ENCODE measurements around the gene MARCHF10.
"Not testable (repeated sequence)": the region's sequence is repeated elsewhere in the genome, so short reads cannot be mapped to it uniquely, and the experiment has no call there.

The MARCHF10 gene

DNA sequence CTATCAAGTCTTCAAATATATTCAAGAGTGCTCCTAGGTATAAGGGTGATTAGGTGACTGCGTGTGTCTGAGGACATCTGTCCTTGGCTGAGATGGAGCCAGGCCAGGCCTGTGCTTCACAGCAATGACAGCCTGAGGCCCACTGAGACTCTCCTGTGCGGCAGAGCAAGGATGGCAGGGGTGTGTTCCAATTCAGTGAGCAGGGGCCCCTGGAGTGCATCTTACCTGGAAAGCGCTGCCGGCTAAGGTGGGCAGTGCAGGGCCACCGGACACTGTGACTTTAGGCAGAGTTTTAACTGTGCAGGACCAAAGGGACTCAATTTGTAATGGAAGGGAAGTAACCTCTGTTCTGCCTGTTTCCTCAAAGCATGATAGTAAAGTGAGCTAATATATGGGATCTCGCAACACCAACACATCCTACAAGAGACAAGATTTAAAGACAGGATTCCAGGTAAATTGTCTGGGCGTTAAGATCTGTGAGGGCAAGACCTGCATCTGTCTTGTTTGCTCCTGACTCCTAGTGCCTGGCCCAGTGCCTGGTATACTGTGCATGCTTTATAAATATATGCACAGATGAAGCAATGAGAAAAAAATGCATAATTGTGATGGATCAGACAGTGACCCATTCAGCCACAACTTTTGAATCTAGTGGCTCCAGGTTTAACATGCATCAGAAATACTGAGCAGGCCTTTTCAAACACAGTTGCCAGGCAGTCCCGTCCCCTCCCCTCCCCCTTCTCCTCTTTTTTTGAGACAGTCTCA lies 93.9 kb downstream of the MARCHF10 start:
- DNase-seq = no peak

DNA sequence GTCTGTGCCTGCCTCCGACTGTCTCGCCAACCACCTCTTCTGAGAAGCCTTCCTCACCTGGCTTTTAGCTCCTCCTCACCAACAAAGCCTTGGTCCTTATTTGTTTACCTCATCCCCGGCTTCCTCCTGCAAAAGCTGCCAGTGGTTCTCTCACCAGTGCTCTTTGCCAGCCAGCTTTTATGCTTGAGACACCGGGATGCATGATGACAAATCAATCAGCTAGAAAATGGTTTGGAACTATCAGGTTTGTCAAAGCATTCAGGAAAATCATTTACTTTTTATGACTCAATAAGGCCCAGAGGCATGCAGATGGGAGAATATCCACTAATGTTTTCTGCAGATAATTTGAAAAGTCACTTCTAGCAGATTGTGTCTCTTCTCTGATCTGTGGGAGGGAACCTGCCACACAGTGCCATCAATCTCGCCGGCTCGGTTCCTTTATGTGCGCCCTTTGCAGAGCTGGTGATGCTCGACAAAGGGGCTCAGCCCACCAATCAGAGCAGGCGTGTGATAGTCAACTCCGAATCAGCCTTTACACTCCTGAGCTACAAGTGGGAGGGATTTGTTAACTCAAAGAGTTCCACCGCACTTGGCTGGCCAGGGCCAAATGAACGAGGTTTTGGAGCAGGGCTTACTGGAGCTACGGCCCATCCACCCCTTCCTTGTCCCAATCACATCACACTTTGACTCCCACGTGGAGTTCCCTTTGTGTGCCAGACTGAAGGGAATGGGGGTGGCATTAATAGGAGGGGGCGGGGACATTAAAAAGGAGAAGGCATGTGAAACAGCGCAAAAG lies 94.8 kb downstream of the MARCHF10 start:
- DNase-seq = no peak

DNA sequence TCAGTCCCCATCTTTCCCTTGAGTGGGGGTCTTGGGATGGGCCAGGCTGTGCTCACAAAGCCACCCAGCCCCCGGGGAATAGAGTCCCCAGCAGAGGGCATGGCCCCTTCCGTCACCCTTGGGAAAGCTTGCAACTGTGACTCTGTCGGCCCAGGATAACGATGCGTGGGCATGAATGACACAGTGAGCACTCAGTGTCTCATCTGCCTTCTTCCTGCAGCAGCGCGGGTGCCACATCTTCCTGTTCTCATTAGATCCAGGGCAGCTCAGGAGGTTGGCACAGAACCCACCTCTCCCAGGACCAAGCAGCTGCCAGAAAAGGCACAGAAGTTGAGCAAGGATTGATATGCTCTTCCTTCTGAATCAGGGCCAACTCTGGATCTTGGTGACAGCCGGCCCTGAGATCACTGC lies 95.9 kb downstream of the MARCHF10 start:
- no peak for DNase-seq

DNA sequence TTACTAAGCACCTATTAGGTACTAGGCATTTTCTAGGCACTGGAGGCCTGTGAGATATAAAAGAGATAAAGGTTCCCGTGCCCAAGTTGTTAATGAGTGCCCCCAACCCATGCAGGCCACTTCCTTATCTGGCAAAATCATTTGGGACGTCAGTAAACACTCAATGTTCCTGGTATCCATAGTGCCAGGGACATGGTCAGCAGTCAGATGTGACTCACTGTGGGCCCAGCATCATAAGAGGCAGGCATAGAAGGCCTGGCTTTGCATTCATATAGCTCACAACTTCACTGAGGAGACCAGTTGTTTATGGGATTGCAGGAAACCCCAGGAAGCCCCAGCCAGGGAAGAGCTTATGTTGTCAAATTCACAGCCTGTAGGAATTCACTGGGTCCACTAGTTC lies 99.5 kb downstream of the MARCHF10 start:
- no peak for DNase-seq

DNA sequence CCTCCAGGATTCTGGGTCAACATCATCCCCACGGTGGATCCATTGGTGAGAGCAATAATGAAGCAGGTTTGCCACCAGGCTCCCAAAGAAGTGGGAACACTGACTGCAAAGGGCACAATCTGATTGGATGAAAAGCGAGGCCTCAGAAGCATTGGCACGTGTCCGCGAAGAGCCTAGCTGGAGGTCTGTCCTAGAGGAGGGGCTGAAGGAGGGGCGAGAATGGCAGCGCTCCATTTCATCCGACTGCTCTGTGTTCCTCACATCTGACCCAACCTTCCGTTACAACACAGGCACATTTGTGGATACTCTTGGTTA lies 100.7 kb downstream of the MARCHF10 start:
- no peak for DNase-seq

DNA sequence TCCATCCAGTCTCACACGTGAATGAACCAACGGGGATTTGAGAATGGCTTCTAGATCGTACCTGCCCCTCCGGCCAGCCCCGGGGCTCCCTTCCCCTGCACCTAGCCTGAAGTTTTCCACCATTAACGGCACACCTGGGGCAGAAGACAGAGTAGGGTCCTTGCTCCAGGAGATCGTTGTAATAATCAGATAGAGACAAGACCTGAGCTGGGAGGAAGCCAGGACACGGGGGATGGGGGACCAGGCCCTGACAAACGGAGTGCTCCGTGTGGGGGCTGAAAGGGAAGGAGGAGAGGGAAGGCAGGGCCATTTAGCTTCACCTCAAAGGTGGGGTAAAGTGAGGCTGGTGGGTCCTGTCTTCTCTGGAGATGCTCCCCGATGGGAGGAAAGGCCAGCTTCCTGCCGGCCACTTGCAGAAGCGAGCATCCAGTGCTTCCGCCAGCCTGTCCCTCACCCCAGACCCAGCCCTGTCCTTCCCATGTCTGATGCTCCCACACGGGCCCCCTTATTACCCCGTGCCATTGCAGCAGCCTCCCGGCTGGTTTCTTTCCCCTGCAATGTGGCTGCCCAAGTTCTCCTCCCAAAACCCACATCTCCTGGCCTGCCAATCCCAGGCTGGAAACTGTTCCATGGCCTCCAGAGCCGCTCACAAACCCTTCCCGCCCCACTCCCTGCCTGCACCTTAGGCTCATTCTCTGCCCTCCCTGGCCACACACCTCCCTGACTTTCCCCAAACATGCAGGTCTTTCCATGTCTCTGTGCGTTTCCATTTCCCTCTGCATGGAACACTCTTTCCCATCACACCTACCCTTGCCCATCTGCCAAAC lies 101.3 kb downstream of the MARCHF10 start:
- DNase-seq = no peak

DNA sequence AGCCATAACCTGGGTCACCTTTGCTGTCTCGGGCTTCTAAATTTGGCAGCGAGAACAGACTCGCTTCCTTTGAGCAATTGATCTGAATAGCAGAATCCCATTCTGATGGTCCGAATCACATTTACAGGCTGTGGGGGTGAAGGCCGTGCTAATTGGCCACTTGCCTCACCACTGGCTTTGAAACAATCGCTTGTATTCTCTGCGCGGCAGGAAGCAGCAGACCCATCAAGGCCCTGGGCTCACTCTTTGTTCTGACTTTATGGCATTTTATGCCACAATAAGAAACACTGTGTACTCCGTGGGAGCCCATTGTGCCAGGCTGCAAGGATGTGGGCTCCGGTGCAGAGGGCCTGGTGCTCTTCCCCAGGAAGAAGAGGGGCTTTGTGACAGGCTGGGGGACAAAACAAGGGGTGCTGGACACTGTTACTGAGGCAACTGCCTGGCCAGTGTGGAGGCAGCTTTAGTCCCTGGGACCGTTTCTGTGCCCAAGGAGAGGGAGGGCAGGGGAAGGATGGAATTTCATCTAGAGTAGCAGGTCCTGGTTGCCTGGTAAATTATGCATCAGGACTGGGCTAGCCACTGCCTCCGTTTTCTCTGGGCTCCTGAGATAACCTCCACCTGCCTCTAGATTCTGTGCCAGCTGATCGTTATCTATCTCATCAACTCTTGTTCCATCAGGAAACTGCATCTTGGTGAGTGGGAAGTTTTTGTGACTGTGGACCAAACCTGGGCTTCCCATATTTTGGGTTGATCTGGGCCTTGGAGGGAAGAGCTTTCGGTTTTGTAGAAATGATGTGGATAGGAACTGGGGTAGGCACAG lies 102.1 kb downstream of the MARCHF10 start:
- no peak for DNase-seq

DNA sequence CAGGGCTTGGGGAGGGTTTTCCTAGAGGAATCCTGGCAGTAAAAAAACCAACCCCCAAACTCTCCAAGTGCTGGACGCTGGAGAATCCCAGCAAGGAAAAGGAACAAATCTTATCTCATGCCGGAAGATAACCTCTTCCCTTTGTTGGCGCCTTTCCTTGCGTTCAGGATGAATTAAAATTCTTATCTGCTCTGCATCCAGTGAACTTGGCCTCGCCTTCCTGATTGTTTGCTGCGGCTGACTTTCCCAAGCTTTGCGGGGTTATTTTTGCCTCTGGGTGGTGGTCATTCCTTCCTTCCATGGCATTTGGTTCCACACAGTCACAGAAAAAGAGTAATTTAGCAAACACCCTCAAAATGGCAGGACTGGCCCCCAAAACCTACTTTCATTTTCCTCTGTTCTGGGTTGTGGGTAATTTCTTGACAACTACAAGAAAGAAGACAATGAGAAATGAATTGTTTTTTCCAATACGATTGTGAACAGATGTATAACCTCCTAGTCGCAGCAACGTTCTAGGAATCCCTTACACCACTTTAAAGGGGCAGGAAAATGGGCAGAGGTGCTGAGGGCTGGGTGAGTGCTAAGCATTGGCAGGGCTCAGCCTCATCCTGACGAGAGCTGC lies 102.8 kb downstream of the MARCHF10 start:
- DNase-seq = no peak

DNA sequence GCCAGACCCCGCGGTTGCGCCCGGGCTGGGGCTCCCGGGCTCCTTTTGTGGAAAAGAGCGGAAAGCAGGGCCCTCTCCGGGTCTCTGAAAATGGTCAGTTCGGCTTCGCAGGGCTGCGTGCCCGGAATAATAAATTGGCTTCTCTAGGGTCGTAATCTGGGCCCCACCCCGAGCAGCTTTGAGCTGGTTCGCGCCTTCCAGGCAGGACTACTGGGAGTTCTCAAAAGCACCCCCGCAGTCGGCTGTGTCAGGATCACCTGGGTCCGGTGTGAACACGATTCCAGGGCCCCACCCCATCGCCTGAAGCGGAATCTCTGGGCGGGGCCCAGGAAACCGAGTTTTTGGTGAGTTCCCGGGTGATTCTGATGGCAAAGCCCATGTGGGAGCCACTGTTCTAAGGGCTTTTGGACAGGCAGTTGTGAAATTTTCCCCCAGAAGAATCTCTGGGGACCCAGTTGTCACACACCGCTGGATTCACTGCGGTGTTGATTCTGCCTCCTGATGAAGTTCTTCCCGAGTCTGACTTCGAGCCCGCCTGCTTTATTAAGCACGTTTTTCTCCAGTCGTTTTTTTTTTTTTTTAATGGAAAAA lies 103.6 kb downstream of the MARCHF10 start:
- DNase-seq = peak; percentile 3

DNA sequence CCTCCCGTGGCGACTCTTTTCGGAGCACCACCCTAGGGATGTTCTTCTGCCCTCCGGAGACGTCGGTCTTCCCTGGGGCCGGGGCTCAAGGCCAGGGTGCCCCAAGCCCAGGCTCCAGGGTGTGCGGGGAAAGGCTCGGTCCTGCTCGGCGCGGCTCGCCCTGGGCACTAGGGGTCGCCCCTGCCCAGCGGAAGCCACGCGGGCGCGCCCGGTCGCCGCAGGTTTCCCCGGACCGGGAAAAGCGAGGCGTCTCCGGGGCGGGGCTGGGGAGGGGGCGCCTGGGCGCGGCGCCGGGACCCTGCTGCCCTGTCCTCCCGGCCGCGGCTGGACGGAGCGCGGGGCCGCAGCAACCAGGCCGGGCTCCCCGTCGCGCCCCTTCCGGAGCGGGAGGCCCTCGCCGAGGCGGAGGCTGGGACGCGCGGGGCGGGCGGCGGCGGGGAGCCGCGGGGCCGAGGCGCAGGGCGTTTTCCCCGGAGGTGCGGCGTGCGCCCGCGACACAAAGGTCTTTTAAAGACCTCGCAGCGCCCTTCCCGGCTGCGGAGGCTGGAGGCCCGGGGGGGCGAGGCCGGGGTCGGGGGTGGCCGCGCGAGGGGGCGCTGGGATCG lies 104.2 kb downstream of the MARCHF10 start:
- peak; percentile 66 for DNase-seq

DNA sequence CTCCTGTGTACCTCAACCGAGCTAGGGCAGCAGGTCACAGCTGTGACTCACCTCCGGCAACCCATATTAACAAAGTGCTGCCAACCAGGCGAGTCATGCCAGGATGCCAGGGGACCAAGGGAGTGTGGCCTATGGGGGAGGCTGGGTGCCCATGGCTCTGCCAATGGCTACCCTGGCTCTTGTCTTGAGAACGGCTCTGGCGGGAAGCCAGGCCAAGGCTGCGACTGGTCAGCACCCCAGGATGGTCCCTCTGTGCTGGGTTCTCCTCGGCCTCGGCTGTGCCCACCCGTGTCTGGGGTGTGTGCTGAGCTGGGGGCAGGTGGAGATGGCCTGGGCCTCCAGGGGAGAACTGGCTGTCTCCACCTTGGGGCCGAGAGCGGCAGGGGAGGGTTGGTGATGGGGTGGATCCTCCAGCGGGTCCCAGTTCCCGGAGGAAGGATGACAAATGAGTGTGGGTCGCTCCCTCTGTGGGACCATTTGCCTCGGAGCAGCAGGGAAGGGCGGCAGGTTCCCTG lies 104.8 kb downstream of the MARCHF10 start:
- DNase-seq = no peak

DNA sequence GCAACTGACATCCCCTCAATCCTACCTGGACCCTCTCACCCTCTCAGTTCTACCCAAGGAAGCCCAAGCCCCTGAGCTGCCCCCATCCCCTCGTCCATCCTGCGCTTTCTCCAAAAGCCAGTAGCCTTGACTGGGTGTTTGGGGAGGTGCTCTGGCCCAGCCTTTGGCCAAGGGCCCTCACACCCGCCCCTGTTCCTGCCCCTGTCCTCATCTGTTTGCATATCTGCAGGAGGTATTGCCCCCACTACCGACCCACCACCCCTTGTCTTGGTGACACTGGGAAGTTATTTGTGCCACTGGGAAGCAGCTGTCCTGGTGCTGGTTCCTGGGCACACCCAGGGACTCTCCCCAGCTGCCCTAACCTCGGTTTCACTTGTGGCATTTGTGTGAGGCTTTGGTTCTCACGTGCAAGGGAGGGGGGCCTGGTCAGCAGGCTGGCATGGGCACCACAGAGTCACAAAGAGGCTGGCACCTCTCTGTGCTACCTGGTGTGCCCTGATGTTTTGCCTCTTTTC lies 105.3 kb downstream of the MARCHF10 start:
- DNase-seq = no peak

DNA sequence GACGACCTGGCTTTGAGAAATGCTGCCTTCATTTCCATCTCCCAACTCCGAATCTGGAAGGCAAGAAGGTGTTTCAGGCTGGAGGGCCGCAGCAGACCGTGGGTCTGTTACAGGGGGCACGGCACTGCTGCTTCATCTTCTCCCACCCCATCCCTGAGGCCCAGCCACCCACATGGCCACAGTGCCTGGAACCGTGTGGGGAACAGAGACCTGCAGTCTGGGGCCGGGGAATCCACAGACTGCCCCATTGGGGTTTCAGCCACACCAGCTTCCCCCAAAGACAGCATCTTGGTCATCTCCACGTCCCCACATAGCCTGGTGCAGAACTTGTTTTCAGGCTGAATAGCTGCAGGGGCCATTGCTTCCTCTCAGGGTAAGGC lies 106.4 kb downstream of the MARCHF10 start:
- no peak for DNase-seq

DNA sequence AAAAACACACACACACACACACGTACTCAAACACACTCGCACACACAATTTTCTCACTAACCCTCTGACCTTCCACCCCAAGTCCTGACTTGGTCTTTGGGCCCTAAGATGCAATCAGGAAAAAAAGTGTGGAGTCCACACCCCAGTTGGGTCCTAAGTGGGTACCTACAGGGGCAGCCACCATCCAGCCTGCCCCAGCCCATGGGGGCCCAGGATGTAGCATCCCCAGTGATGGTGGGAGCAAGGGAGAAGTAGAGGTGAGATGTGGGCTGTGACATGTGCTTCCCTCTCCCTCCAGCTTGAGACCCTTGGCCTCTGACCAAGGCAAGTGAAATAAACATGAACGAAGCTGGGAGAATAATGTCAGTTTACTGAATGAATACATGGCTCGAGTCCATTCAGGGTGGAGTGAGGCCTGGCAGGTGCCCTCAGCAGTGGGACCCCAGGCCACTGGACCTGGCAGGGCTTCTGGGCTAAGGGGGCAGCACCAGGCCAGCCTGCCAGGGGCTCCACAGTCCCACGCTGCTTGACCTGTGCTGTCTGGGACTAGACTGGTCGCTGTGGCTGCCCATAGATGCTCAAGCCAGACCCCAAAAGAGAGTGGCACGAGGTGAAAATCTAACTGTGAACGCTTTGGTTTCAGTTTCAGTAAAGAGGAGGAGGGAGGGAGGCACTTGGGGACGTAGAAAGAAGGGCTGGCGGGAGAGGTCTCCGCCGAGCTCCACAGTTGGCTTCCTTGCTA lies 107.0 kb downstream of the MARCHF10 start:
- no peak for DNase-seq

DNA sequence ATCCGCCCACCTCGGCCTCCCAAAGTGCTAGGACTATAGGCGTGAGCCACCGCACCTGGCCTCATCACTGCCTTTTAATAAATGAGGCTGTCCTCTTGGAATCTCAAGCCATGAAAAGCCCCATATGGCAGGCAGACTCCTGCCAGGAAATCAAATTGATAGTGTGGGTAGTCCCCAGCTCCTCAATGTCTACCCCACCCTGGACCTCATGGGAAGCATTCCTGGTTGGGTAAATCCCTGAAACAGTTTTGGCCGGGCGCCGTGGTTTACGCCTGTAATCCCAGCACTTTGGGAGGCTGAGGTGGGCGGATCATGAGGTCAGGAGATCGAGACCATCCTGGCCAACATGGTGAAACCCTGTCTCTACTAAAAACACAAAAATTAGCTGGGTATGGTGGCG lies 109.7 kb downstream of the MARCHF10 start:
- DNase-seq = not testable (repeated sequence)

DNA sequence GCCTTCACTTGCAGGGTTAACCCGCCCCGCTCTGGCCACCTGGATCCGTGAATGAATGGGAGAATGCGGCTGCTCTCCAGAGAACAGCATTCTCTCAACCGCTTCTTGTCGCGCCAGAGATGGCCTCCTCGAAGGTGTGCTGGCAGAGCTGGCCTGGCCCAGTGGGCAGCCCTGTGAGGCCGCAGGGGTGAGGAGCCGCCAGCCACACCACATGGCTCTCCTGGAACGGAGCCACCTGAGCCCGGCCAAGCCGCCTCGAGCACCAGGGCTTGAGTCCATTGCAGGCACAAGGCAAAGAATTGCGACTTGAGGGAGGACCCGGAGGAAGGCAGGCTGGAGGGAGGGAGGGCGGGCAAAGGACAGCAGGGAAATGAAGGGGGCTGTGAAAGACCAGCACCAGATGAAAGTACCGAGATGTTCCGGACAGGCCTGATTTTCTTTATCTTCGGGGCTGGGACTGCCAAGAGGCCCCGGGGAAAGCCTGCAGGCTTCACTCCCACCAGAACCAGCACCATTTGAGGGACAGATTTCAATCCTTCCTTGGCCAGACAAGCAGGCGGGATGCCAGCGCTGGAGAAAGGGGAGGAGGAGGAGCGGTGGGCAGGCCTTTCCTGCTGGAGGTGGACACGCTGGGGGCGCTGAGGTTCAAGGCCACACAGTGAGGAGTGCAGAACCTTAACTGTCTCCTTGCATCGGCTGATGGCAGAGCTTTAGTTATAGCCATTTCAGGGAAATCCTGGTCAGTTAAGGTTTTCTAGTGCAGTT lies 111.2 kb downstream of the MARCHF10 start:
- DNase-seq = no peak

DNA sequence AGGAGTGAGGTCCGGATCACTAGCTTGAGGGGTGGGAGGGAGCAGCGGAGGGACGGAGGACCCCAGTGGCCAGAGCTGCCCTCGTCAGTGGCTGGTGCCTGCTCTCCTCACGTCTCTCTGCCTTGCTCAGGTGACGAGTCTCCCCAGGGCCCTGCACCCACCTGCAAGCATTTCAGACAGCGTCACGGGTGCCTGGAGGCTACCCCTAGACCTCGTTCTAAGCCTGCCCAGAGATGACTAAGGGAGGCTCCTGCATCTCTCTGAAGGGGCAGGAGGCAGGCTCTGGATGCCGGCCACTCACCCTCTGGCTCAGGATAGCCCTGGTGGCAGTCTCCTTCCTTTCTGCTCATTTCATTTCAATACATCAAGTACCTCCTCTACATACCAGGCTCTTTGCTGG lies 111.9 kb downstream of the MARCHF10 start:
- no peak for DNase-seq

DNA sequence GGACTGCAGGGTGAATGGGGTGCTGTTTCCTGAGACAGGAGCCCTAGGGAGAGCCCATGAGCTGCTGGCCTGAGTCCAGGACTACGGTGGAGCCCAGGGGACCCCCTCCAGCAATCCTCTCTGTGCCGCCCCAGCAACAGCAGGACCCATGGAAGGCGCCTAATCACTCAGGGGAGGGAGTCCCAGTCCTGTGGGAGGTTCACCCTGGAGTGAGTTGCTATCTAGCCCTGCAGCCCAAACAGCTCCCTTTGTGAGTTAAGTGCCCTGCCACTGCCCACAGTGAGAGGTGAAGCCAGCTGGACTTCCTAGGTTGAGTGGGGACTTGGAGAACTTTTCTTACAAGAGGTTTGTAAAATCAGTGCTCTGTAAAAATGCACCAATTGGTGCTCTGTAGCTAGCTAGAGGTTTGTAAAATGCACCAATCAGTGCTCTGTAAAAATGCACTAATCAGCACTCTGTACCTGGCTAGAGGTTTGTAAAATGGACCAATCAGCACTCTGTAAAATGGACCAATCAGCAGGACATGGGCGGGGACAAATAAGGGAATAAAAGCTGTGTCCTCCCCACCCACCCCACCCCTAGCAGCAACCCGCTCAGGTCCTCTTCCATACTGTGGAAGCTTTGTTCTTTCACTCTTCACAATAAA lies 112.9 kb downstream of the MARCHF10 start:
- not testable (repeated sequence) for DNase-seq
